Neutrophil (primary cell): ENCODE results near the gene GNAS-AS1.

ENCODE experiments used
- H3K27ac ChIP-seq: fragments of 200-600 bp; sonication (generic); 2 replicates; pipeline ENCODE4 v1.5.1; 2016; ENCODE audit warnings: mild to moderate bottlenecking, moderate library complexity
- H3K27me3 ChIP-seq: fragments of 200-600 bp; sonication (generic); 2 replicates; pipeline ENCODE4 v1.6.0; 2016; ENCODE audit warnings: mild to moderate bottlenecking
- H3K36me3 ChIP-seq: fragments of 200-600 bp; sonication (generic); 2 replicates; pipeline ENCODE4 v1.5.1; 2017
- H3K4me1 ChIP-seq, 2 experiments: fragments of 200-600 bp in 1 of 2; sonication (generic) in 1 of 2; 1 replicate in 1 of 2; 2 replicates in 1 of 2; pipeline versions ENCODE4 v1.5.1 to v1.6.1; 2013 to 2016; ENCODE audit warnings: low read depth in 1 of 2, low read length in 1 of 2, mild to moderate bottlenecking in 1 of 2, moderate library complexity in 1 of 2; ENCODE audit not compliant: control insufficient read depth in 1 of 2, insufficient read depth in 1 of 2
- H3K4me3 ChIP-seq, 2 experiments: fragments of 200-600 bp in 1 of 2; sonication (generic) in 1 of 2; 1 replicate in 1 of 2; 2 replicates in 1 of 2; pipeline ENCODE4 v1.5.1; 2013 to 2016; ENCODE audit warnings: low read depth in 1 of 2, low read length in 1 of 2, mild to moderate bottlenecking in 1 of 2, moderate library complexity in 1 of 2
- H3K9me3 ChIP-seq: fragments of 200-600 bp; sonication (generic); 2 replicates; pipeline ENCODE4 v1.5.1; 2016
- TF ChIP-seq, protein P1 (sequence below): fragments of 200-600 bp; sonication (generic); IDR thresholded peaks from 2 replicates; pipeline ENCODE4 v1.5.1; 2016; ENCODE audit warnings: antibody characterized with exemption

The GNAS-AS1 gene

DNA sequence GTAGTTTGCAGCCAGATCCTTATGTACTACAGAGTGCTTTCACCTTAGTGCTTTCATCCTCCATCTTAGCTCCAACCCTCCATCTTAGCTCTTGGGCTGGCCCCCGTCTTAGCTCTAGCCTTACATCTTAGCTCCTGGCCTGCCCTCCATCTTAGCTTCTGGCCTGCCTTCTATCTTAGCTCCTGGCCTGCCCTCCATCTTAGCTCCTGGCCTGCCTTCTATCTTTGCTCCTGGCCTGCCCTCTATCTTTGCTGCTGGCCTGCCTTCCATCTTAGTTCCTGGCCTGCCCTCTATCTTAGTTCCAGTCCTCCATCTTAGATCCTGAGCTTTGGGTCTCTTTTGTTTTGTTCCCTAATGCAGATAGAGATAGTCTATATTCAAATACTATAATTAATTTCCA lies 23.8 kb upstream of the GNAS-AS1 start:
- Histone ChIP-seq H3K36me3 (no peaks in the 10 kb centered on the region), H3K9me3 (no peaks in the 10 kb centered on the region), H3K27me3 (peaks cover 7% of the 10 kb centered on the region), H3K27ac (no peak overlapping the region), H3K4me3 (no peak overlapping the region), H3K4me1 (no peaks in the 10 kb centered on the region)
- TF ChIP-seq, protein P1, sequence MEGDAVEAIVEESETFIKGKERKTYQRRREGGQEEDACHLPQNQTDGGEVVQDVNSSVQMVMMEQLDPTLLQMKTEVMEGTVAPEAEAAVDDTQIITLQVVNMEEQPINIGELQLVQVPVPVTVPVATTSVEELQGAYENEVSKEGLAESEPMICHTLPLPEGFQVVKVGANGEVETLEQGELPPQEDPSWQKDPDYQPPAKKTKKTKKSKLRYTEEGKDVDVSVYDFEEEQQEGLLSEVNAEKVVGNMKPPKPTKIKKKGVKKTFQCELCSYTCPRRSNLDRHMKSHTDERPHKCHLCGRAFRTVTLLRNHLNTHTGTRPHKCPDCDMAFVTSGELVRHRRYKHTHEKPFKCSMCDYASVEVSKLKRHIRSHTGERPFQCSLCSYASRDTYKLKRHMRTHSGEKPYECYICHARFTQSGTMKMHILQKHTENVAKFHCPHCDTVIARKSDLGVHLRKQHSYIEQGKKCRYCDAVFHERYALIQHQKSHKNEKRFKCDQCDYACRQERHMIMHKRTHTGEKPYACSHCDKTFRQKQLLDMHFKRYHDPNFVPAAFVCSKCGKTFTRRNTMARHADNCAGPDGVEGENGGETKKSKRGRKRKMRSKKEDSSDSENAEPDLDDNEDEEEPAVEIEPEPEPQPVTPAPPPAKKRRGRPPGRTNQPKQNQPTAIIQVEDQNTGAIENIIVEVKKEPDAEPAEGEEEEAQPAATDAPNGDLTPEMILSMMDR = no peak

- H3K4me3 ChIP-seq = no peak overlapping the region
- no peaks in the 10 kb centered on the region for H3K4me1 ChIP-seq
- H3K36me3 ChIP-seq = no peaks in the 10 kb centered on the region
- TF ChIP-seq, protein P1 = no peak
- H3K9me3 ChIP-seq = no peaks in the 10 kb centered on the region
- peaks cover 34% of the 10 kb centered on the region for H3K27me3 ChIP-seq
- H3K27ac ChIP-seq = no peak overlapping the region
Observed at GRCh38 chr20:58871533-58872102, 20.9 kb upstream of the GNAS-AS1 start.

- TF ChIP-seq, protein P1 = peak; percentile 79
- Histone ChIP-seq H3K4me1 (no peaks in the 10 kb centered on the region), H3K4me3 (no peak overlapping the region), H3K27me3 (peaks cover 45% of the 10 kb centered on the region), H3K27ac (no peak overlapping the region), H3K9me3 (no peaks in the 10 kb centered on the region), H3K36me3 (no peaks in the 10 kb centered on the region)
Observed at GRCh38 chr20:58870293-58871014, 19.8 kb upstream of the GNAS-AS1 start.

GRCh38 chr20:58869662-58870227 lies 19.0 kb upstream of the GNAS-AS1 start:
- Histone ChIP-seq H3K4me1 (no peaks in the 10 kb centered on the region), H3K9me3 (no peaks in the 10 kb centered on the region)
- TF ChIP-seq, protein P1 = no peak

DNA sequence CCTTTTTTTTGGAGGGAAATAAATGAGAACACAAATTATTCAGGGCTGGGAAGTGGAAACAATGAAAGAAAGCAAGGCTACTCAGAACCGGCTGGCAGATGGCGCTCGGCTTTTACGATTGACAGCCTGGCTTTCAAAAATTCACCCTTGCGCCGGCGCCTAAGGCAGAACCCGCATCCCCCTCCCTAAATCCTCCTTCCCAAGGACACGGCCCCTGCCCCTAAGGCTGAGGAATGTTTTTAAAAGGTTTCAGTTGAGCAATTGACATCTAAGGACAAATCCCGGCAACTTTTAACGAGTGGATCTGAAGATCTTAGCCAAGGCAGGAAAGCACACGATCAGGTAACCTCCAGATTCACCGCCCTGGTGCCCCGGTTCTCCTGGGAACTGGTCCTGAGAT lies 18.1 kb upstream of the GNAS-AS1 start:
- H3K27me3 ChIP-seq = peaks cover 53% of the 10 kb centered on the region
- H3K27ac ChIP-seq = no peak overlapping the region
- H3K4me1 ChIP-seq = no peaks in the 10 kb centered on the region
- TF ChIP-seq, protein P1 = no peak
- H3K4me3 ChIP-seq = no peak overlapping the region
- H3K9me3 ChIP-seq = no peaks in the 10 kb centered on the region
- no peaks in the 10 kb centered on the region for H3K36me3 ChIP-seq

More at GRCh38 chr20:58869662-58870227, 19.0 kb upstream of the GNAS-AS1 start:
- Histone ChIP-seq H3K27me3 (peaks cover 45% of the 10 kb centered on the region), H3K27ac (no peak overlapping the region), H3K4me3 (no peak overlapping the region), H3K36me3 (no peaks in the 10 kb centered on the region)
